T47D (cell line): ENCODE data around the gene DRD1.
"Not testable (repeated sequence)": the region's sequence is repeated elsewhere in the genome, so short reads cannot be mapped to it uniquely, and the experiment has no call there.

Experiments
- DNase-seq, 2 experiments: peaks; one replicate each; pipeline versions ENCODE4 v3.0.0 to v3.0.0-alpha.2; 2011 to 2012; ENCODE audit warnings: low read depth in 1 of 2, low spot score in 1 of 2
- JUND ChIP-seq: IDR thresholded peaks from 2 replicates; pipeline ENCODE4 v1.6.1; 2012; ENCODE audit warnings: low read depth
- in situ Hi-C: cut with HindIII; loops from 2 replicates; pipeline ENCODE4 v1.10.0; 2016; ENCODE audit warnings: low sequenced_read_pairs, low pct_unique_long_range_greater_than_20kb

DRD1 gene

GRCh38 chr5:175443514-175444059 lies 395 bp downstream of the DRD1 start:
- no peak for DNase-seq
- no peak for TF ChIP-seq JUND
- in situ Hi-C loops = no loop called here

GRCh38 chr5:175438234-175438857 lies 5.6 kb downstream of the DRD1 start:
- DNase-seq = no peak
- TF ChIP-seq JUND = no peak
- in situ Hi-C loops = no loop called here

GRCh38 chr5:175436359-175436758 lies 7.6 kb downstream of the DRD1 start:
- TF ChIP-seq JUND = no peak
- DNase-seq = no peak
- in situ Hi-C loops = no loop called here

DNA sequence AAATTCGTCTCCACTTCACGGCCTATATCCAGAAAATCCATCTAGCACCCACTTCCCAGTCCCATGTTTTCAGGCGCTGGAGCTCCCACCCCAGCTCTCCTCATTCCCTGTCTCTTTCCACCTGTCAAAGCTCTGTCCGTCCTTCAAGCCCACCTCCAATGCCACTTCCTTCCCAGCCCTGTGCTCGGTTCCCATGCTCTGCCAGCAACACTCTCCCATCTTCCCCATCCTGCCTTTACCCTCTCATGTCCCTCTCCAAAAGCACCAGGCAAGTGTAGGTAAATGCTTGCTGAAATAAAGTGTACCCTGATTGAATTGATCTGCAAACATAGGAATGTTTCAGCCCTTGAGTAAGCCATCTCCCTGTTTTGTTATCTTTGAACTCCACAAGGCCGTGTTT lies 9.2 kb downstream of the DRD1 start:
- DNase-seq = no peak
- in situ Hi-C loops = no loop called here
- no peak for TF ChIP-seq JUND

DNA sequence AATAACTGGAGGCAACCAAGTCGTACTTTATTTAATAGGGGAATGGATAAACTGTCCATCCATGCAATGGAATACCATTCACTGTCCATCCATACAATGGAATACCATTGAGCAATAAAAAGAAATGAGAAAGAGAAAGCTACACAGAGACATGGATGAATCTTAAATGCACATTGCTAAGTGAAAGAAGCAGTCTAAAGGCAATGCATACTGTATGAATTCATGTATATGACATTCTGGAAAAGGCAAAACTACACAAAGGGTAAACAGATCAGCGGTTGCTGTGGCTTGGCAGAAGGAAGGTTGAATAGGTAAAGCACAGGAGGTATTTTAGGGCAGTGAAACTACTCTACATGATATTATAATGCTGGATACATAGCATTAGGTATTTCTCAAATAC lies 16.2 kb downstream of the DRD1 start:
- no peak for TF ChIP-seq JUND
- in situ Hi-C loops = no loop called here
- no peak for DNase-seq

DNA sequence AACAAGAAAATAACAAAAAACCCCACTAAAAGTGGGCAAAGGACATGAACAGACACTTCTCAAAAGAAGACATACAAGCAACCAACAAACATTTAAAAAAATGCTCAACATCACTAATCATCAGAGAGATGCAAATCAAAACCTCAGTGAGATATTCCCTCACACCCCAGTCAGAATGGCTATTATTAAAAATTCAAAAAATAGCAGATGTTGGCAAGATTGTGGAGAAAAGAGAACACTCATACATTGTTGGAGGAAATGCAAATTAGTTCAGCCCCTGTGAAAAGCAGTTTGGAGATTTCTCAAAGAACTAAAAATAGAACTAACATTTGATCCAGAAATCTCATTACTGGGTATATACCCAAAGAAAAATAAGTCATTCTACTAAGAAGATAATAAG lies 19.4 kb downstream of the DRD1 start:
- DNase-seq, in situ Hi-C loops: not testable (repeated sequence)

DNA sequence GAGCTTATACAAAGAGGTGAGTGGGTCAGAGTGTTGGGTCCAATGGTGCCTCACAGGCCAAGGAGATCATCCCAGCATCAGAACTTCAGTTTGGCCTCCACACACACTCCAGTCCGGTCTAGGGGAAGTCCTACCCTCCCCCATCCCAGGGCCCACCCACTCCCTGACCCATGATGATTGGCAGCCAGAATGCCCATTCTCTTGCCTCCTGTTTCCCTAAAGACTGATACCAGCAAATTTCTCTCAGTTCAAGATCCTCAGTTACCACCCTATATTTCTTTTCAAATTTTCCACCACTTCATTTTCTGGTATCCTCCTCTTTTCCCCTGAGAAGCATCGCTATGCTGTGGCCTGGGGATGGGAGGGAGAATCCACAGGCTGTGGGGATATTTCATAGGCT lies 21.9 kb downstream of the DRD1 start:
- no peak for TF ChIP-seq JUND
- no peak for DNase-seq
- in situ Hi-C loops = no loop called here

DNA sequence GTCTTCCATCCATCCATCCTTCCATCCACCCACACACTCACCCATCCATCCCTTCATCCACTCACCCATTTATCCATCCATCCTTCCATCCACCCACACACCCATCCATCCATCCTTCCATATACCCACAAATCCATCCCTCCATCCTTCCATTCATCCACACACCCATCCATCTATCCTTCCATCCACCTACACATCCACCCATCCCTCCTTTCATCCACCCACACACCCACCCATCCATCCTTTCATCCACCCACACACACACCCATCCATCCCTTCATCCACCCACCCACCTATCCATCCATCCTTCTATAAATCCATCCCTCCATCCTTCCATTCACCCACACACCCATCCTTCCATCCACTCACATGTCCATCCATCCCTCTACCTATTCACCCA lies 23.6 kb downstream of the DRD1 start:
- DNase-seq = no peak

DNA sequence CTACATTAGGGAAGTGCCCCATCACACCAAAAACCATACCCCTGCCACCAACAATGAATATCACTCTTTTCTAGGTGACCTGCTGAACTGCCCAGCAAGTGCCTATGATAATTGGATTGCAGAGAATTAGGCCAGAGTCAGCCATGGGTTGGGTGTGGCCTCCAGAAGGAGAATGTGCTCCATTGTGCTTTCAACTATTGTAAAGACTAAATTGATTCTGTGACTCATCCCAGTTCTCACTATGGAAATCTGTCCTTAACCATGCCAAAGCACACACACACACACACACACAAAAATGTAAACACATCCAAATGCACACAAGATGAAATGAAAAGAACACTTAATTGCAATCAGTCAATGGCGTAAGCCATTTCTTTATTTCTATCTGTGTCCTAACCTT lies 25.7 kb downstream of the DRD1 start:
- in situ Hi-C loops = no loop called here
- DNase-seq = no peak
- TF ChIP-seq JUND = no peak

More for the DNA sequence above, 23.6 kb downstream of the DRD1 start:
- in situ Hi-C loops = no loop called here
- no peak for TF ChIP-seq JUND

DNA sequence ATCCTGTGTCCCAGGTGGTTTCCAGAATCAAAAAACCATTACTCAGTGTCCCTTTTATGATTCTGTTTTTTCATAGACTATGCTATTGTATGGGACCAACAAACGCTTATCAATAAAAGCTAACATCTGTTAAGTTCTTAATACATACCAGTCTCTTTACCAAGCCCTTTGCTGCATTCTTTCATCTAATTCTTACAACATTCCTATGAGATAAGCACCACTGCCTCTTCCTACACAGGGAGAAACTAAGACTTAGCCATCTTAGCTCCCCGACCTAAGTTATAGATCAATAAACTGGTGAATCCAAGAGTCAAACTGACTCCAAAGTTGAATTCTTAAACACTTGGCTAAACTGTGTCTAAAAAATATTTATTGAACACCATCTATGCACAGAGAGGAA lies 26.6 kb downstream of the DRD1 start:
- DNase-seq = no peak
- TF ChIP-seq JUND = no peak
- in situ Hi-C loops = no loop called here

- in situ Hi-C loops = no loop called here
- DNase-seq = no peak
- TF ChIP-seq JUND = no peak
These were observed 28.7 kb downstream of the DRD1 start for GRCh38 chr5:175415303-175415702.

DNA sequence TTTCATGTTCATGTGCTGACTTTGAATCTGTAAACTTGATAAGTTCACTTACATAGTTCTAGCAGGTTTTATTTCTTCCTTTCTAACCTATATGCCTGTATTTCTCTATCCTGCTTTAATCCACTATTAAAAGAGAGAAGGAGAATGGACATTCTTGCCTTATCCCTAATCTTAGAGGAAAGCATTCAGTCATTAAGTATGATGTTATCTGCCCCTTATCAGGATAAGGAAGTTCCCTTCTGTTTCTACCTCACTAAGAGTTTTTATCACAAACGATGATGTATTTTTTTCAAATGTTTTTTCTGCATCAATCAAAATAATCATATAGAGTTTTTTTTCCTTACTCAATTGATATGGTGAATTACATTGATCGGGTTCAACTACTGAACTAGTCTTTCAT lies 33.1 kb downstream of the DRD1 start:
- DNase-seq = no peak
- no peak for TF ChIP-seq JUND

GRCh38 chr5:175406300-175406699 lies 37.7 kb downstream of the DRD1 start:
- in situ Hi-C loops = no loop called here
- DNase-seq = no peak
- TF ChIP-seq JUND = no peak

More for the DNA sequence above, 33.1 kb downstream of the DRD1 start:
- in situ Hi-C loops = no loop called here

GRCh38 chr5:175397590-175398297 lies 46.2 kb downstream of the DRD1 start:
- in situ Hi-C loops, DNase-seq: not testable (repeated sequence)

DNA sequence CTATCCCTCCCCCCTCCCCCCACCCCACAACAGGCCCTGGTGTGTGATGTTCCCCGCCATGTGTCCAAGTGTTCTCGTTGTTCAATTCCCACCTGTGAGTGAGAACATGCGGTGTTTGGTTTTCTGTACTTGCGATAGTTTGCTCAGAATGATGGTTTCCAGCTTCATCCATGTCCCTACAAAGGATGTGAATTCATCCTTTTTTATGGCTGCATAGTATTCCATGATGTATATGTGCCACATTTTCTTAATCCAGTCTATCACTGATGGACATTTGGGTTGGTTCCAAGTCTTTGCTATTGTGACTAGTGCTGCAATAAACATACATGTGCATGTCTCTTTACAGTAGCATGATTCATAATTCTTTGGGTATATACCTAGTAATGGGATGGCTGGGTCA lies 48.6 kb downstream of the DRD1 start:
- in situ Hi-C loops, DNase-seq: not testable (repeated sequence)
